A549 (cell line): Measurements from ENCODE around the gene SLC36A3. TPM values are rescaled to one million over a fixed set of nuclear protein-coding genes. Genes with fewer than 3 reads are reported as not detected.
"Not testable (repeated sequence)": the region's sequence is repeated elsewhere in the genome, so short reads cannot be mapped to it uniquely, and the experiment has no call there.

Source experiments
- ATAC-seq, 2 experiments: fragments of 200-7000 bp in 1 of 2; fragments of >200 bp in 1 of 2; cut with Nextera tagmentation in 1 of 2; cut with Tn5 transposase in 1 of 2; 3 replicates each; pipeline versions ENCODE4 v1.8.0 to v1.9.1; 2018 to 2020; ENCODE audit warnings: mild to moderate bottlenecking in 1 of 2, moderate library complexity in 1 of 2
- CTCF ChIA-PET: fragments of 300-600 bp; sonication (Branson Sonifier 250); formaldehyde crosslinking; extraction: SDS; loops from one replicate; lab custom pipeline; 2021; ENCODE audit warnings: antibody characterized with exemption, inconsistent platforms; lab: Yijun Ruan, JAX
- POLR2A ChIA-PET: fragments of 350-600 bp; formaldehyde crosslinking; extraction: SDS; loops from one replicate; lab custom pipeline; 2021; ENCODE audit warnings: antibody characterized with exemption, inconsistent platforms; lab: Yijun Ruan, JAX
- DNase-seq, 2 experiments: peaks; one replicate each; pipeline versions ENCODE4 v3.0.0 to v3.0.0-alpha.2; 2011 to 2016; ENCODE audit warnings: low read depth in 1 of 2, low spot score in 1 of 2
- FAIRE-seq: peaks from 2 replicates; lab custom pipeline; 2011; peaks lifted over from hg19 to GRCh38; lab: Jason Lieb, UNC
- H3K27ac ChIP-seq, 2 experiments: fragments of >200 bp; sonication (Bioruptor Twin); formaldehyde crosslinking; 3 replicates each; pipeline ENCODE4 v1.5.1; 2016 to 2017
- H3K4me1 ChIP-seq: fragments of >200 bp; sonication (Bioruptor Twin); formaldehyde crosslinking; 3 replicates; pipeline ENCODE4 v1.6.1; 2016
- H3K4me2 ChIP-seq: fragments of >200 bp; sonication (Bioruptor Twin); formaldehyde crosslinking; 3 replicates; pipeline ENCODE4 v1.6.1; 2016
- H3K4me3 ChIP-seq: fragments of >200 bp; sonication (Bioruptor Twin); formaldehyde crosslinking; 3 replicates; pipeline ENCODE4 v1.5.1; 2016
- H3K9me3 ChIP-seq: fragments of >200 bp; sonication (Bioruptor Twin); formaldehyde crosslinking; 3 replicates; pipeline ENCODE4 v1.6.1; 2016
- BHLHE40 ChIP-seq: IDR thresholded peaks from 2 replicates; pipeline ENCODE4 v1.6.1; 2012; ENCODE audit warnings: low read depth, low read length, inconsistent platforms
- CBX8 ChIP-seq: fragments of 200-600 bp; sonication (generic); IDR thresholded peaks from 2 replicates; pipeline ENCODE4 v1.6.1; 2016
- CTCF ChIP-seq: fragments of >200 bp; sonication (Bioruptor Twin); formaldehyde crosslinking; IDR thresholded peaks from 3 replicates; pipeline ENCODE4 v1.5.1; 2016
- EHF ChIP-seq: fragments of 250-450 bp; sonication (Bioruptor Pico); IDR thresholded peaks from 2 replicates; pipeline ENCODE4 v1.5.0; 2020; ENCODE audit warnings: mild to moderate bottlenecking
- EHMT2 ChIP-seq: fragments of 200-600 bp; sonication (generic); IDR thresholded peaks from 2 replicates; pipeline ENCODE4 v1.6.1; 2016; ENCODE audit warnings: antibody characterized with exemption, low read depth, mild to moderate bottlenecking, moderate library complexity
- ELK1 ChIP-seq: fragments of 150-350 bp; IDR thresholded peaks from 2 replicates; pipeline ENCODE4 v1.6.1; 2014; ENCODE audit warnings: low read depth, mild to moderate bottlenecking, low read length
- EP300 ChIP-seq, 2 experiments: fragments of >200 bp; sonication (Bioruptor Twin); formaldehyde crosslinking; IDR thresholded peaks; 2 replicates in 1 of 2; 3 replicates in 1 of 2; pipeline ENCODE4 v1.6.1; 2016 to 2017
- GATA3 ChIP-seq: IDR thresholded peaks from 2 replicates; pipeline ENCODE4 v1.6.1; 2012; ENCODE audit warnings: borderline replicate concordance
- HOXA7 ChIP-seq: fragments of 250-450 bp; sonication (Bioruptor Pico); IDR thresholded peaks from 2 replicates; pipeline ENCODE4 v1.5.0; 2020; ENCODE audit warnings: mild to moderate bottlenecking, moderate library complexity
- JUN ChIP-seq, 2 experiments: fragments of >200 bp; sonication (Bioruptor Twin); formaldehyde crosslinking; IDR thresholded peaks; 2 replicates in 1 of 2; 3 replicates in 1 of 2; pipeline ENCODE4 v1.6.1; 2016 to 2017
- MAX ChIP-seq: IDR thresholded peaks from 2 replicates; pipeline ENCODE4 v1.6.1; 2012
- MAZ ChIP-seq: fragments of 150-350 bp; IDR thresholded peaks from 2 replicates; pipeline ENCODE4 v1.6.1; 2014; ENCODE audit warnings: antibody characterized with exemption, low read depth, low read length, borderline replicate concordance
- NPAS2 ChIP-seq: fragments of 250-450 bp; sonication (Bioruptor Pico); IDR thresholded peaks from 2 replicates; pipeline ENCODE4 v1.8.0; 2022; ENCODE audit warnings: mild to moderate bottlenecking, moderate library complexity, borderline replicate concordance
- POLR2A ChIP-seq: IDR thresholded peaks from 2 replicates; pipeline ENCODE4 v1.6.1; 2012; ENCODE audit warnings: mild to moderate bottlenecking, low read length
- RCOR1 ChIP-seq: fragments of 150-350 bp; IDR thresholded peaks from 2 replicates; pipeline ENCODE4 v1.6.1; 2014; ENCODE audit warnings: antibody characterized with exemption, low read length, low read depth
- RFX5 ChIP-seq: fragments of 450-650 bp; IDR thresholded peaks from 2 replicates; pipeline ENCODE4 v1.7.1; 2014; ENCODE audit warnings: antibody characterized with exemption, mild to moderate bottlenecking, moderate library complexity
- WGBS: methylation state at CpG from one replicate; pipeline ENCODE4 v1.1.6; 2017; ENCODE audit errors: missing lambda C conversion rate; 5-methylcytosine and 5-hydroxymethylcytosine counted together
- polyA plus RNA-seq, 4 experiments: library from polyadenylated mRNA; depleted of rRNA in 3 of 4; stranded (reverse); fragments of >200 nt; fragmentation: RNase III in 1 of 4; extraction: RNeasy Plus Mini Kit Qiagen cat#74134 plus additional on column Dnase treatment in 1 of 4; gene quantifications; 2 replicates in 3 of 4; 3 replicates in 1 of 4; pipeline ENCODE4 v1.2.3, GENCODE V29; 2011 to 2017

Gene SLC36A3
- polyA plus RNA-seq, 2 of the 4 experiments (the other 2 are of a cell fraction) = not detected

- DNase-seq (no peak), FAIRE-seq (no peak), ATAC-seq (no peak)
- Histone ChIP-seq H3K4me1 (no peaks in the 10 kb centered on the region), H3K4me2 (no peak overlapping the region), H3K4me3 (no peak overlapping the region), H3K9me3 (peaks cover 4% of the 10 kb centered on the region; the same call in 2 of the 3 replicates), H3K27ac (no peak overlapping the region)
- CTCF ChIA-PET = no interaction called here
- POLR2A ChIA-PET = no interaction called here
- no peak for TF ChIP-seq JUN (IDR thresholded peaks at IDR 0.05)
- no peak for TF ChIP-seq BHLHE40
- no peak for TF ChIP-seq MAZ
- no peak for TF ChIP-seq CTCF
- TF ChIP-seq GATA3 = no peak
- TF ChIP-seq HOXA7 (CRISPR knock-in tag) = no peak
- TF ChIP-seq MAX = no peak
- no peak for TF ChIP-seq EP300 (IDR thresholded peaks at IDR 0.05)
- TF ChIP-seq EHMT2 = no peak
- no peak for TF ChIP-seq RCOR1
- TF ChIP-seq ELK1 = no peak
- WGBS = 35% methylated on average over 5 of the region's 5 CpGs
Measured at GRCh38 chr5:151312756-151313324, 9.3 kb upstream of the SLC36A3 start.

- no peak for FAIRE-seq
- no peak for DNase-seq
- H3K4me2 ChIP-seq = no peak overlapping the region
- H3K4me1 ChIP-seq = no peaks in the 10 kb centered on the region
- no peak overlapping the region for H3K27ac ChIP-seq
- TF ChIP-seq POLR2A (no peak), EHF (no peak), GATA3 (no peak), RFX5 (no peak), MAZ (no peak), NPAS2 (CRISPR knock-in tag) (no peak), CBX8 (no peak)
- no peak overlapping the region for H3K4me3 ChIP-seq
- CTCF ChIA-PET = no interaction called here
- no peak for ATAC-seq
- POLR2A ChIA-PET = no interaction called here
- H3K9me3 ChIP-seq = peaks cover 4% of the 10 kb centered on the region; the same call in 2 of the 3 replicates
Measured at GRCh38 chr5:151310932-151311331, 7.4 kb upstream of the SLC36A3 start.

GRCh38 chr5:151309821-151310220 lies 6.3 kb upstream of the SLC36A3 start:
- POLR2A ChIA-PET, FAIRE-seq: not testable (repeated sequence)
- 85% methylated on average over 15 of the region's 15 CpGs for WGBS

GRCh38 chr5:151309266-151309665 lies 5.7 kb upstream of the SLC36A3 start:
- H3K27ac ChIP-seq, H3K4me3 ChIP-seq, CTCF ChIA-PET, DNase-seq, H3K4me2 ChIP-seq, H3K4me1 ChIP-seq, POLR2A ChIA-PET, FAIRE-seq, ATAC-seq, H3K9me3 ChIP-seq: not testable (repeated sequence)
- WGBS = 86% methylated on average over 14 of the region's 27 CpGs

More at GRCh38 chr5:151309821-151310220, 6.3 kb upstream of the SLC36A3 start:
- ATAC-seq, H3K4me1 ChIP-seq, H3K4me3 ChIP-seq, CTCF ChIA-PET, DNase-seq, H3K4me2 ChIP-seq, H3K27ac ChIP-seq, H3K9me3 ChIP-seq: not testable (repeated sequence)
